ENCODE results near the gene ZFYVE9.
"Not testable (repeated sequence)": the region's sequence is repeated elsewhere in the genome, so short reads cannot be mapped to it uniquely, and the experiment has no call there.

ZFYVE9 gene

GRCh38 chr1:52152572-52152971, 10.7 kb downstream of the ZFYVE9 start:
- DNase-seq = no peak

DNA sequence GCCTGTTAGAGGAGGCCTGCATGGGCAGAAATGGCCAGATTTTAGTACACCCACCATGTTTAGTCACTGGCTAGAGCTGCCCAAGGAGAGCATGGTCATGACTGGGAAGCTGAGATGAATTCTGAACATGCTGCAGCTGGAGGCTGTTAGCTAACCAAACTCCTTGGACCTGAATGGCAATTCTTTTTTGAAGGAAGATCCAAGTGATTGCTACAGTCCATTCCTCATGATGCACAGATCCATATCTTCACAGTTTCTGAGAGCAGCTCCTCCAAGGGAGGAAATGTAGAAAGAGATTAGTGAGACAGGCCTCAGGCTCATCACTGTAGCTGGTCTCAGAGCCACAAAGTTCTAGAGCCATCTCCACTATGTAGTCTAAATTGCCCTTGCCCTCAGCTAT, 11.1 kb downstream of the ZFYVE9 start:
- no peak for DNase-seq

- DNase-seq = no peak
These were observed 12.0 kb downstream of the ZFYVE9 start for GRCh38 chr1:52153898-52154297.

DNA sequence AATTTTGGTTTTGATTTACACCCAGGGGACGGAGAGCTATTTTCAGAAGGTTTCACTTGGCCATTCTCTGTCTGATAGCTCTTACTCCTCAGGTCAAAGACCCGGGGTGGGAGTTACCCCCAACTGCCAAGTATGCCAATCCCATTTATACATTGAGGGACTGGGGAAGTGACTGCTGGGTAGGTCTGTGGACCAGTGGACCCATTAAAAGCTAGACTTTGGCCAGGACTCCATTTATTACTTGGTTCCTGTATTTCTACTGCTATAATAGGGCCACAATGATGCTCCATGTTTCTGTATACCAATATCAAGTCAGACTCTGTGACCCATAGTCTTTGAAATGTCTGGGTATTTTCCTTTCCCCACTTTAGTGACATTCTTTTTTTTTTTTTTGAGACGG, 14.6 kb downstream of the ZFYVE9 start:
- no peak for DNase-seq

DNA sequence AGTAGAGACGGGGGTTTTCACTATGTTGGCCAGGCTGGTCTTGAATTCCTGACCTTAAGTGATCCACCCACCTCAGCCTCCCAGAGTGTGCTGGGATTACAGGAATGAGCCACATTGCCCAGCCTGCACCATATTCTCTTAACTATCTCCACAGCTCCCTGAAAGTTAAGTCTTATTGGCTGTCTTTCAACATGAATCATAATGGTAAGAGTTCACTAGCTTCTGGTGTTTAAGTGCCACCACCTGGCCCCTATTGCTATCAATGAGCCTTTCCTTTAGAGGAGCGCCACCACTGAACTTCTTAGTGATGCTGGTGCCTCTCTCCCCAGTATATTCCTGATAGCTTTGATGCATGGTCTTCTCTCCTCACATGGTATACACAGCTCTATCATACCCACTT, 15.7 kb downstream of the ZFYVE9 start:
- no peak for DNase-seq

DNA sequence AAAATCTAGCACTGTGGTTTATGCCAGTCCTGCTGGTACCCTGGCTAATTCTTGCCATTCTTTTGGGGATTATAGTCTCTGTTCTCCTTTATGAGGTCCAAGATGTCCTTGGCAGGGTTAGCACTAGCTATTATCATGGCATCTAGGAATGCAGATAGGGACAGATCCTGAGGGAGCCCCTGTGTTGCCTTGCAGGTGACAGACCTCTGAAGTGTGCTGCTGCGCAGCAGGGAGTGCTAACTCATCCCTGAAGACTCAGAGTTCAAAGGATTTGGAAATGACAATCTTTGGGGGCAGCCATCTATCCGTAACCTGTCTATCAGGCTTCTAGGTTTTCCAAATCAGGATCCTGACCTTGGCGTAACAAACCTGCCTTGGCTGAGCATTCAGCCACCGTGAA, 16.3 kb downstream of the ZFYVE9 start:
- no peak for DNase-seq

GRCh38 chr1:52159033-52159789, 17.3 kb downstream of the ZFYVE9 start:
- DNase-seq = no peak

DNA sequence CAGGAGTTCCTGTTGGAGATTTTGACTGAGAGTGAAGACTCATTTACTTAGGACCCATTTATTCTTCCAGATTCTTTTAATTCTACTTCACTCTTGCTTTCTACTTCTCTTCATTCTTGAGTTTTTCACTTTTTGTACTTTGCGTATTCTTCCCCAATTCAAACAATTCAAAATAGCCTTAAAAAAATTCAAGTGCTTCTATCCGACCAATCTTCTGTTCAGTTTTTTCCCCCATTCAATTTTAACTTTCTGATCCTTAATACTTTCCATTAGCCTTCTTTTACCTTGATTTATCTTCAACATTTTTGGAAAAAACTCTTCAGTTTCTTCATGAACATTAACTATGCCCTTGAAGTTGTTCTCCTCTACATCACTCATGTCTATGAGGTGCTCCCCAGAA, 21.1 kb downstream of the ZFYVE9 start:
- no peak for DNase-seq

DNA sequence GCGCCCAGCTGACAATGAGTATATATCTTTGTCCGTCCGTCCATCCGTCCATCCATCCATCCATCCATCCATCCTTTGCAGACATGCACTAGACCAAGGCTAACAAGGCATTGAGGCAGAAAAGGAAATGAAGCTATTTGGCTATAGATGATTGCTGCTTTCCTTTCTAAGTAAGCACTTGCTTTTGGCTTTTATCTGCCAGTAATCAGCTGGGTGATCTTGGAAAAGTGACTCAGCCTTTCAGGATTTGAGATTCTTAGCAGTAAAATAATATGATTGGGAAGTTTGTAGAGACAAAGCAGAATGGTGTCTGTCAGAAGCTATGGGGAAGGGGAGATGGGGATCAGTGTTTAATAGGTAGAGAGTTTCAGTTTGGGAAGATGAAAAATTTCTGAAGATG, 22.7 kb downstream of the ZFYVE9 start:
- DNase-seq = no peak

DNA sequence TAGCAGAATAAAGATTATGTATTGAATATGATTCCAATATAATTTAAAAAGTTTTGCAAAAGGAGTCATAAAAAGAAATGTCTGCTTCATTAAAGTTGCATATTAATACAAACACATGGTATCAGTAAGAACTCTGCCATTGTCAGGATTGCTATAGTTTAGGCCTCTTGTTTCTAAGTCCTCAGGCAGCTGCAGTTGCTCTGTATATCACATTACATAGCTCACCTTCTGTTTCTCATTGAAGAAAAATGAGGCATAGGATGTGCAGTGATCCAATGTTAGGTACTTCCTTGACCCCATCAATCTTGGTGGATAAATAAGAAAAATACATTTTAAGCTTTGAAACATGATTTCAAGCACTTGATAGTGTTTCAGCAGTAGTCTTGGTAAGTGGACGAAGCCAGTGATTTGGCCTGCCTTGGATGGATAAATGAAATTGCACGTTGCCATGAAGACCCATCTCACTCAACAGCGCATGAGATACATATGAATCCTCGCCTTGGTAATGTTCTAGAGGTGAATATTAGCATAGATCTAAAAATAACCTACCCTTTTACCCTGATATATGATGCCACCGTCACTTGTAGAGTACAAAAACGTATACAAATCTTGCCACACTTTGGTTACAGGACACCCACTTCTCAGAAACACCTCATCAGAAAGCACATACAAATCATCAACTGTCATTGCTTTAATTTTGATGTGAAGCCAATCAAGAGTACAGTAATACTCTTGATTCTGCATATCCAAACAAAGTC, 25.3 kb downstream of the ZFYVE9 start:
- DNase-seq = no peak

- DNase-seq = no peak
These were observed 26.6 kb downstream of the ZFYVE9 start for GRCh38 chr1:52168373-52169080.

DNA sequence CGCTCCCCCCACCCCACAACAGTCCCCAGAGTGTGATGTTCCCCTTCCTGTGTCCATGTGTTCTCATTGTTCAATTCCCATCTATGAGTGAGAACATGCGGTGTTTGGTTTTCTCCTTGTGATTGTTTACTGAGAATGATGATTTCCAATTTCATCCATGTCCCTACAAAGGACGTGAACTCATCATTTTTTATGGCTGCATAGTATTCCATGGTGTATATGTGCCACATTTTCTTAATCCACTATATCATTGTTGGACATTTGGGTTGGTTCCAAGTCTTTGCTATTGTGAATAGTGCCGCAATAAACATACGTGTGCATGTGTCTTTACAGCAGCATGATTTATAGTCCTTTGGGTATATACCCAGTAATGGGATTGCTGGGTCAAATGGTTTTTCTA, 29.3 kb downstream of the ZFYVE9 start:
- DNase-seq = not testable (repeated sequence)

DNA sequence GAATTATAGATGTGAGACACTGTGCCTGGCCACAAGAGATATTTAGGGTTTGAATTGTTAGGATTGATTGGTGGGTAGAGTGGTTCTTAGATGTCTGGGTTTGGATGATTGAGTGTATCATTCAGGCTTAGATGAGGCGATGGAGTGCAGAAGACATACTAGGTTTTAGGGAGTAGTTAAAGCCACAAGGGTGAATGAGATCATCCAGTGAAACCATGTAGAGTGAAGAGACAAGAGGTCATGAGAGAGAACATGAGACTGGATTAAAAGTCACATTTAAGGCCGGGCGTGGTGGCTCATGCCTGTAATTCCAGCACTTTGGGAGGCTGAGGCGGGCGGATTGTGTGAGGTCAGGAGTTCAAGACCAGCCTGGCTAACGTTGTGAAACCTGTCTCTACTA, 37.2 kb downstream of the ZFYVE9 start:
- no peak for DNase-seq

DNA sequence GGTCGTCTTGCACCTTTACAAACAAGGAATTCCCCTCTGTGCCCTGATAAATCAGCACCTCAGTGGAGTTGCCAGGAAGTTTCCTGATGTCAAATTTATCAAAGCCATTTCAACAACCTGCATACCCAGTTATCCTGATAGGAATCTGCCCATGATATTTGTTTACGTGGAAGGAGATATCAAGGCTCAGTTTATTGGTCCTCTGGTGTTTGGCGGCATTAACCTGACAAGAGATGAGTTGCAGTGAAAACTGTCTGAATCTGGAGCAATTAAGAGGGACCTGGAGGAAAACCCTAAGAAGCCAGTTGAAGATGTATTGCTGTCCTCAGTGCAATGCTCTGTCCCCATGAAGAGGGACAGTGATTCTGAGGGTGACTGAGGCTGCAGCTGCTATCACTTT, 38.3 kb downstream of the ZFYVE9 start:
- DNase-seq = no peak

GRCh38 chr1:52181759-52182158, 39.9 kb downstream of the ZFYVE9 start:
- DNase-seq = not testable (repeated sequence)

- not testable (repeated sequence) for DNase-seq
These were observed 40.4 kb downstream of the ZFYVE9 start for GRCh38 chr1:52182328-52182727.

GRCh38 chr1:52182874-52183400, 41.0 kb downstream of the ZFYVE9 start:
- DNase-seq = no peak

DNA sequence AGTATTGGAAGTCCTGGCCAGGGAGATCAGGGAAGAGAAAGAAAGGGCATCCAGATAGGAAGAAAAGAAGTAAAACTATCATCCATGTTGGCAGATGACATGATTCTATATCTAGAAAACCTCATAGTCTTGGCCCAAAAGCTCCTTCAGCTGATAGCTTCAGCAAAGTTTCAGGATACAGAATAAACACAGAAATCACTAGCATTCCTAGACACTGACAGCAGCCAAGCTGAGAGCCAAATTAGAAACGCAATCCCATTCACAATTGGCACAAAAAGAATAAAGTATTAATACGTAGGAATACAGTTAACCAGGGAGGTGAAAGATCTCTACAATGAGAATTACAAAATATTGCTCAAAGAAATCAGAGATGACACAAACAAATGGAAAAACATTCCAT, 44.6 kb downstream of the ZFYVE9 start:
- DNase-seq = no peak

DNA sequence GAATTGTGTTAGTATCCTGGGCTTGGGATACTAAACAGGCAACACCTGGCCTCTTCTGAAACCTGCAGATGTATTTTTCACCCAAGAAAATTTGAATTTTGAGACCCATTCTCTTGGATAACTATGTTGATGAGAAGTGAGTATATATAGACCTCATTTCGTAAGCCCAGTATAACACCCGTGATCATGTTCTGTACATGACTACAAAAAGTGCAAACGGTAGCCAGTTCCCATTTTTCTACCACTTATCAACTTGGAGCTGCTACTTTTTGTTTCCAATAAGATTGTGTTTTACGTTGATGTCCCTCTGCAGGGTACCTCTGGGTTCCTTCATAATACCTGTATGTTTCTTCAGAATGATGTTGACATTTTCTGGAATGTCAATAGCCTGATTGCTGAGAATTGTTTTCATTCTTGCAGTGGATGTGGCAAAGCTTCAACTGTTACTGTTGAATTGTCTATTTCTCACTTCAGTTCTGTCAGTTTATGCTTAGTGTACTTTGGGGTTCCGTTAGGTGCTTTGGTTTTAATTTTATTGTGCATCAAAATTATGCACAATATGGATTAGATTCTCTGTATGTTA, 48.1 kb downstream of the ZFYVE9 start:
- no peak for DNase-seq

GRCh38 chr1:52190500-52191252, 48.8 kb downstream of the ZFYVE9 start:
- DNase-seq = no peak

DNA sequence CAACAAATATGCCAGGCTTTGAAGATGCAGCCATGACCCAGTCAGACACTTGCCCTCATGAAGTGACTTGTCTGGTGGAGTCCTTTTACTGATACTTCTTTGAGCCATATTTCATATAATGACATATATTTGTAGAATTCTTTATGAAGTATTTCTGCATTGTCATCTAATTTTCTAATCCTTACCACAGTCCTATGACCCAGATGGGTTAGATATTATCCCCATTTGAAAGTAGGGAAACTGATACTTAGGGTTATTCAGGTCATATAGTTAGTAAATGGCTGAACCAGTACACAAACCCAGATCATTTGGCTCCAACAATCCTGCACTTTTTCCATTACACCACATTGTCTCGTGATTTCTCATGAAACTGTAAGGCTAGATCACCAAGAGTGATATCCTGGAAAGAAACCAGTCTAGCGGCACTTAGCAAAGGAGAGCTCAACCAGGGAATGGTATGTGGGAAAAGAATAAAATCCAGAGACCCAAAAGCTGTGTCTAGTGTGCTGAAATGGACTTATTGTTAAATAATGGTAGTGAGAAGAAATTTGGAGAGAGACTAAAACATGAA, 49.6 kb downstream of the ZFYVE9 start:
- DNase-seq = no peak

GRCh38 chr1:52192024-52192423, 50.1 kb downstream of the ZFYVE9 start:
- no peak for DNase-seq

Measured in activated T-cell treated with anti-CD3 and anti-CD28 coated beads, Interleukin-2, amount 50 U/mL, for 48 hours (primary cell).